SU-DHL-6 (cell line): ENCODE data around the gene KDM1A.

Experiments used
- H2AFZ ChIP-seq: fragments of 200-600 bp; sonication (generic); 2 replicates; pipeline ENCODE4 v1.6.1; 2014; ENCODE audit warnings: low read depth, mild to moderate bottlenecking, moderate library complexity, mixed read lengths, antibody characterized with exemption, low read length; ENCODE audit not compliant: severe bottlenecking
- H3F3A ChIP-seq: fragments of 200-600 bp; shearing (Covaris generic); 2 replicates; pipeline ENCODE4 v1.6.0; 2016; ENCODE audit warnings: antibody characterized with exemption, mild to moderate bottlenecking; ENCODE audit not compliant: insufficient read depth
- H3K27ac ChIP-seq: fragments of 200-600 bp; sonication (generic); 2 replicates; pipeline ENCODE4 v1.5.1; 2016; ENCODE audit warnings: low read depth, mild to moderate bottlenecking, low read length, moderate library complexity, mixed read lengths
- H3K27me3 ChIP-seq: fragments of 200-600 bp; sonication (generic), shearing (Covaris generic); 2 replicates; pipeline ENCODE4 v1.6.0; 2014; ENCODE audit warnings: mild to moderate bottlenecking, low read length
- H3K36me3 ChIP-seq: fragments of 200-600 bp; sonication (generic); 2 replicates; pipeline ENCODE4 v1.6.1; 2014; ENCODE audit warnings: mild to moderate bottlenecking, low read length, mixed read lengths
- H3K4me2 ChIP-seq: fragments of 300-600, 200-600 bp; shearing (Covaris generic), sonication (generic); 2 replicates; pipeline ENCODE4 v1.6.0; 2014; ENCODE audit warnings: low read length, low read depth, mild to moderate bottlenecking; ENCODE audit not compliant: poor library complexity, severe bottlenecking
- H3K4me3 ChIP-seq: fragments of 200-600 bp; sonication (generic); 2 replicates; pipeline ENCODE4 v1.5.1; 2014; ENCODE audit warnings: antibody characterized with exemption, low read length, mild to moderate bottlenecking, mixed read lengths; ENCODE audit not compliant: insufficient read depth, poor library complexity, severe bottlenecking
- H3K79me2 ChIP-seq: fragments of 200-600 bp; sonication (generic); 2 replicates; pipeline ENCODE4 v1.6.1; 2014; ENCODE audit warnings: mild to moderate bottlenecking, low read length, moderate library complexity; ENCODE audit not compliant: insufficient read depth
- H3K9ac ChIP-seq: fragments of 200-600 bp; sonication (generic); 2 replicates; pipeline ENCODE4 v1.7.0; 2014; ENCODE audit warnings: mild to moderate bottlenecking, low read length
- H3K9me2 ChIP-seq: fragments of 200-600 bp; sonication (generic); replicated peaks from 2 replicates; pipeline ENCODE4 v1.6.1; 2014; ENCODE audit warnings: low read length; ENCODE audit not compliant: insufficient read depth
- H3K9me3 ChIP-seq: fragments of 200-600 bp; sonication (generic); 2 replicates; pipeline ENCODE4 v1.6.1; 2014; ENCODE audit warnings: low read length, mixed read lengths; ENCODE audit not compliant: insufficient read depth
- H4K20me1 ChIP-seq: fragments of 200-600 bp; sonication (generic); 2 replicates; pipeline ENCODE4 v1.6.1; 2014; ENCODE audit warnings: low read depth, mild to moderate bottlenecking, antibody characterized with exemption, low read length, moderate library complexity, mixed read lengths
- EZH2phosphoT487 ChIP-seq: fragments of 200-600 bp; sonication (generic), shearing (Covaris generic); conservative IDR thresholded peaks from 2 replicates; pipeline ENCODE4 v1.6.1; 2018; ENCODE audit warnings: mild to moderate bottlenecking, antibody characterized with exemption, low read length, moderate library complexity, mixed read lengths
- TF ChIP-seq, protein P1 (sequence below): fragments of 200-600 bp; sonication (generic); IDR thresholded peaks from one replicate; pipeline ENCODE4 v1.5.1; 2017; ENCODE audit warnings: antibody characterized with exemption, mild to moderate bottlenecking, low read length, moderate library complexity; ENCODE audit not compliant: insufficient read depth, poor library complexity, severe bottlenecking

KDM1A gene

GRCh38 chr1:22971611-22972405, 47.5 kb upstream of the KDM1A start:
- TF ChIP-seq, protein P1, sequence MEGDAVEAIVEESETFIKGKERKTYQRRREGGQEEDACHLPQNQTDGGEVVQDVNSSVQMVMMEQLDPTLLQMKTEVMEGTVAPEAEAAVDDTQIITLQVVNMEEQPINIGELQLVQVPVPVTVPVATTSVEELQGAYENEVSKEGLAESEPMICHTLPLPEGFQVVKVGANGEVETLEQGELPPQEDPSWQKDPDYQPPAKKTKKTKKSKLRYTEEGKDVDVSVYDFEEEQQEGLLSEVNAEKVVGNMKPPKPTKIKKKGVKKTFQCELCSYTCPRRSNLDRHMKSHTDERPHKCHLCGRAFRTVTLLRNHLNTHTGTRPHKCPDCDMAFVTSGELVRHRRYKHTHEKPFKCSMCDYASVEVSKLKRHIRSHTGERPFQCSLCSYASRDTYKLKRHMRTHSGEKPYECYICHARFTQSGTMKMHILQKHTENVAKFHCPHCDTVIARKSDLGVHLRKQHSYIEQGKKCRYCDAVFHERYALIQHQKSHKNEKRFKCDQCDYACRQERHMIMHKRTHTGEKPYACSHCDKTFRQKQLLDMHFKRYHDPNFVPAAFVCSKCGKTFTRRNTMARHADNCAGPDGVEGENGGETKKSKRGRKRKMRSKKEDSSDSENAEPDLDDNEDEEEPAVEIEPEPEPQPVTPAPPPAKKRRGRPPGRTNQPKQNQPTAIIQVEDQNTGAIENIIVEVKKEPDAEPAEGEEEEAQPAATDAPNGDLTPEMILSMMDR = no peak
- TF ChIP-seq EZH2phosphoT487 = no peak
- no peaks in the 10 kb centered on the region for H3K9me3 ChIP-seq
- H3K79me2 ChIP-seq = no peaks in the 10 kb centered on the region
- no peak overlapping the region for H3K4me3 ChIP-seq
- H2AFZ ChIP-seq = no peak overlapping the region
- no peaks in the 10 kb centered on the region for H3K36me3 ChIP-seq
- no peaks in the 10 kb centered on the region for H3K27me3 ChIP-seq
- H4K20me1 ChIP-seq = no peaks in the 10 kb centered on the region
- no peak overlapping the region for H3K9ac ChIP-seq
- H3K27ac ChIP-seq = no peak overlapping the region
- no peaks in the 10 kb centered on the region for H3F3A ChIP-seq
- H3K9me2 ChIP-seq = no peaks in the 10 kb centered on the region
- no peak overlapping the region for H3K4me2 ChIP-seq

DNA sequence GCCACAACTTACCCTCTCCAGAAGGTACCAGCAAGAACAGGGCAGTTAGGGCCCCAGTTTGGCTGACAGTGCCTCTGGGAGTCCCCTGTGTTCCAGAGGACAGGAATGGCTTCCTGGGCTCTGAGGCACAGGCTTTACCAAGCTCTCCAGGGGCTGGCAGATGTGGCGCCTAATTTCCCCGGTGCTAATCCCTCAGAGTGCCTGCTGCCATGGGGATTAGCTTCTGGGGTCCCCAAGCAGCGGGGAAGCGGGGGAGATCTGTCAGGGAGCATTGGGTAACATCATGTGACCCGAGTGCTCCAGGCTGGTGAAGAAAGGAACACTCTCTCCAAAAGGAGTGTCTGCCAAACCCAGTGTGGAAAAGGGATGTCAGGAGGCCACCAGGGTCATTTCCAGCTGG, 46.5 kb upstream of the KDM1A start, which contains the start of gene LACTBL1:
Gene LACTBL1, minus strand, starts transcription at position 107 of the 400 bp plus-strand sequence. CDS start 550 bp downstream, outside the sequence.
- H3K27me3 ChIP-seq = no peaks in the 10 kb centered on the region

GRCh38 chr1:22975694-22976093, 43.6 kb upstream of the KDM1A start:
- H4K20me1 ChIP-seq = no peaks in the 10 kb centered on the region
- H3K27me3 ChIP-seq = no peaks in the 10 kb centered on the region
- no peak overlapping the region for H3K27ac ChIP-seq
- TF ChIP-seq, protein P1 = no peak
- TF ChIP-seq EZH2phosphoT487 = no peak
- no peaks in the 10 kb centered on the region for H3K9me3 ChIP-seq
- no peaks in the 10 kb centered on the region for H3K36me3 ChIP-seq
- no peak overlapping the region for H3K4me2 ChIP-seq
- H3K9ac ChIP-seq = no peak overlapping the region
- H3K79me2 ChIP-seq = no peaks in the 10 kb centered on the region
- H2AFZ ChIP-seq = no peak overlapping the region
- H3F3A ChIP-seq = no peaks in the 10 kb centered on the region
- no peak overlapping the region for H3K4me3 ChIP-seq
- H3K9me2 ChIP-seq = no peaks in the 10 kb centered on the region

More for the DNA sequence above, 46.5 kb upstream of the KDM1A start, which contains the start of gene LACTBL1:
- Histone ChIP-seq H3K27ac (no peak within 1 kb of the TSS), H3K4me3 (no peak within 1 kb of the TSS), H3K9me2 (no peaks in the 10 kb centered on the region), H3K9me3 (no peaks in the 10 kb centered on the region), H3K9ac (no peak within 1 kb of the TSS), H3K4me2 (no peak within 1 kb of the TSS), H2AFZ (no peak within 1 kb of the TSS), H3K79me2 (no peaks in the 10 kb centered on the region), H4K20me1 (no peaks in the 10 kb centered on the region), H3F3A (no peaks in the 10 kb centered on the region), H3K36me3 (no peaks in the 10 kb centered on the region)
- no peak for TF ChIP-seq EZH2phosphoT487
- TF ChIP-seq, protein P1 = no peak
